Middle frontal gyrus (tissue), 1 donor: ENCODE data around the gene SCO1.
"Not testable (repeated sequence)": the region's sequence is repeated elsewhere in the genome, so short reads cannot be mapped to it uniquely, and the experiment has no call there.

ENCODE experiments used
- DNase-seq: peaks from one replicate; pipeline ENCODE4 v3.0.0-alpha.2; 2015; ENCODE audit warnings: low spot score; ENCODE audit errors: extremely low spot score

SCO1 gene

GRCh38 chr17:10726196-10726595 is 28.9 kb upstream of the SCO1 start:
- DNase-seq: no peak

- no peak for DNase-seq
Measured at GRCh38 chr17:10725262-10725661, 27.9 kb upstream of the SCO1 start.

GRCh38 chr17:10724546-10725195 is 27.3 kb upstream of the SCO1 start:
- DNase-seq: no peak

GRCh38 chr17:10718547-10718946 is 21.2 kb upstream of the SCO1 start:
- no peak for DNase-seq

- no peak for DNase-seq
Measured at GRCh38 chr17:10716218-10716617, 18.9 kb upstream of the SCO1 start.

GRCh38 chr17:10713318-10713717 is 16.0 kb upstream of the SCO1 start:
- DNase-seq: no peak

- no peak for DNase-seq
Measured at GRCh38 chr17:10705727-10706126, 8.4 kb upstream of the SCO1 start.

- no peak for DNase-seq
Measured at GRCh38 chr17:10702574-10702973, 5.2 kb upstream of the SCO1 start.

GRCh38 chr17:10699856-10700255 is 2.5 kb upstream of the SCO1 start:
- DNase-seq: no peak

- DNase-seq: no peak
Measured at GRCh38 chr17:10698096-10698818, 924 bp upstream of the SCO1 start.

GRCh38 chr17:10695875-10696407 is 1.4 kb downstream of the SCO1 start:
- DNase-seq: not testable (repeated sequence)

GRCh38 chr17:10687499-10687898 is 9.8 kb downstream of the SCO1 start:
- DNase-seq: no peak

GRCh38 chr17:10683853-10684252 is 13.5 kb downstream of the SCO1 start:
- DNase-seq: no peak

- DNase-seq: no peak
Measured at GRCh38 chr17:10681866-10682446, 15.4 kb downstream of the SCO1 start.

- DNase-seq: no peak
Measured at GRCh38 chr17:10674704-10675103, 22.6 kb downstream of the SCO1 start.

- no peak for DNase-seq
Measured at GRCh38 chr17:10673312-10673711, 24.0 kb downstream of the SCO1 start.

GRCh38 chr17:10668775-10669174 is 28.6 kb downstream of the SCO1 start:
- no peak for DNase-seq

- DNase-seq: no peak
Measured at GRCh38 chr17:10666906-10667305, 30.4 kb downstream of the SCO1 start.

GRCh38 chr17:10664571-10664970 is 32.8 kb downstream of the SCO1 start:
- no peak for DNase-seq

- no peak for DNase-seq
Measured at GRCh38 chr17:10663231-10663630, 34.1 kb downstream of the SCO1 start.

- DNase-seq: no peak
Measured at GRCh38 chr17:10661437-10661836, 35.9 kb downstream of the SCO1 start.

- DNase-seq: no peak
Measured at GRCh38 chr17:10657879-10658278, 39.5 kb downstream of the SCO1 start.
